NCI-H774 (cell line): ENCODE results near the gene CSTF2T.

ENCODE experiments used
- DNase-seq: peaks from one replicate; lab custom pipeline; 2025; lab: John Stamatoyannopoulos, UW

The CSTF2T gene

DNA sequence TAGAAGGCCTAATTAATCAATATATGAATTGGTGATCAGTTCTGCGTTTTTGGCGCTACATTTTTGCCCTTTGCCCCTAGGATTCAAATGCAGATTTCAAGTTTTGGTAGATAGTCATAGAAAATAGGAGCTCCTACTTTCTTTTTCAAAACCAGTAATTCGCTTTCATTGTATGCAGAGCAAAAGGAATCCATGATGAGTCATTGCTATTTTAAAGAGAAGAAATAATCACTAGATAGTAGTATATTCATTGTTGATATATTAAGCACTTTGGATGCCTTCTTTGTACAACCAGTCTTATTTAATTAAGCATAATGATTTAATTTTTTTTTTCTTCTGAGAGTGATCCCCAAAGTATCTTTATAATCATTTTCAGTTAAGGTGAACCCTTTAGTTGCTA lies 50.3 kb downstream of the CSTF2T start:
- no peak for DNase-seq
